Astrocyte (in vitro differentiated cells and primary cell): ENCODE data around the gene TET2. TPM values are rescaled to one million over a fixed set of nuclear protein-coding genes. Genes with fewer than 3 reads are reported as not detected.

Experiments
- DNase-seq: peaks from one replicate; pipeline ENCODE4 v3.0.0-alpha.2; 2010; ENCODE audit warnings: low read depth
- FAIRE-seq: peaks from 2 replicates; lab custom pipeline; 2011; peaks lifted over from hg19 to GRCh38; lab: Jason Lieb, UNC
- H2AFZ ChIP-seq: 2 replicates; pipeline ENCODE4 v1.6.0; 2012; ENCODE audit warnings: low read depth, low read length, inconsistent platforms
- H3K27ac ChIP-seq: 2 replicates; pipeline ENCODE4 v1.5.1; 2011; ENCODE audit warnings: low read depth, low read length, inconsistent platforms
- H3K27me3 ChIP-seq: 2 replicates; pipeline ENCODE4 v1.6.0; 2011; ENCODE audit warnings: low read length, inconsistent platforms; ENCODE audit not compliant: insufficient read depth
- H3K36me3 ChIP-seq: 2 replicates; pipeline ENCODE4 v1.5.1; 2011; ENCODE audit warnings: low read length, inconsistent platforms; ENCODE audit not compliant: insufficient read depth
- H3K4me1 ChIP-seq: 2 replicates; pipeline ENCODE4 v1.5.1; 2011; ENCODE audit warnings: low read length, inconsistent platforms; ENCODE audit not compliant: insufficient read depth
- H3K4me2 ChIP-seq: 2 replicates; pipeline ENCODE4 v1.6.0; 2012; ENCODE audit warnings: low read length, inconsistent platforms
- H3K4me3 ChIP-seq: 2 replicates; pipeline ENCODE4 v1.5.1; 2011; ENCODE audit warnings: low read depth, mild to moderate bottlenecking, low read length, inconsistent platforms; ENCODE audit not compliant: insufficient read depth
- H3K79me2 ChIP-seq: 2 replicates; pipeline ENCODE4 v1.6.0; 2012; ENCODE audit warnings: mild to moderate bottlenecking, low read length, inconsistent platforms; ENCODE audit not compliant: insufficient read depth
- H3K9ac ChIP-seq: 2 replicates; pipeline ENCODE4 v1.6.0; 2012; ENCODE audit warnings: mild to moderate bottlenecking, low read length, inconsistent platforms
- H3K9me3 ChIP-seq: 2 replicates; pipeline ENCODE4 v1.5.1; 2012; ENCODE audit warnings: low read depth, mild to moderate bottlenecking, low read length, inconsistent platforms; ENCODE audit not compliant: insufficient read depth
- H4K20me1 ChIP-seq: 2 replicates; pipeline ENCODE4 v1.6.0; 2012; ENCODE audit warnings: low read length, inconsistent platforms; ENCODE audit not compliant: insufficient read depth
- H3K27ac Mint-ChIP-seq: one replicate; pipeline ENCODE4 v1.8.0; 2021; ENCODE audit warnings: mild to moderate bottlenecking, mixed read lengths; ENCODE audit not compliant: unreplicated experiment
- H3K27me3 Mint-ChIP-seq: one replicate; pipeline ENCODE4 v1.8.0; 2021; ENCODE audit warnings: low read depth, mixed read lengths; ENCODE audit not compliant: unreplicated experiment
- H3K36me3 Mint-ChIP-seq: one replicate; pipeline ENCODE4 v1.8.0; 2021; ENCODE audit warnings: low read depth, mixed read lengths; ENCODE audit not compliant: unreplicated experiment
- H3K4me1 Mint-ChIP-seq: one replicate; pipeline ENCODE4 v1.8.0; 2021; ENCODE audit warnings: low read depth, mixed read lengths; ENCODE audit not compliant: unreplicated experiment
- H3K4me3 Mint-ChIP-seq: one replicate; pipeline ENCODE4 v1.8.0; 2021; ENCODE audit warnings: mild to moderate bottlenecking, moderate library complexity, mixed read lengths; ENCODE audit not compliant: unreplicated experiment
- H3K9me3 Mint-ChIP-seq: one replicate; pipeline ENCODE4 v1.8.0; 2021; ENCODE audit warnings: mild to moderate bottlenecking, mixed read lengths; ENCODE audit not compliant: unreplicated experiment
- CTCF ChIP-seq: IDR thresholded peaks from 2 replicates; pipeline ENCODE4 v1.5.1; 2011; ENCODE audit warnings: low read depth, mild to moderate bottlenecking, inconsistent platforms, low read length, moderate library complexity; ENCODE audit not compliant: insufficient read depth
- EZH2 ChIP-seq: IDR thresholded peaks from 2 replicates; pipeline ENCODE4 v1.6.1; 2012; ENCODE audit warnings: mild to moderate bottlenecking, low read length, inconsistent platforms; ENCODE audit not compliant: insufficient read depth
- total RNA-seq: library from RNA; stranded (reverse); gene quantifications from 2 replicates; pipeline ENCODE4 v1.2.1, GENCODE V29; 2021

Gene TET2
- total RNA-seq, 1 donor from 2014 or later = 15.7 TPM

- no peak overlapping the region for H3K4me3 Mint-ChIP-seq
- H3K4me1 Mint-ChIP-seq = no peaks in the 10 kb centered on the region
- H3K36me3 Mint-ChIP-seq = peaks cover 11% of the 10 kb centered on the region
- Histone ChIP-seq H3K4me2 (no peak overlapping the region), H3K9me3 (no peaks in the 10 kb centered on the region), H3K79me2 (no peaks in the 10 kb centered on the region), H4K20me1 (no peaks in the 10 kb centered on the region), H3K27me3 (no peaks in the 10 kb centered on the region), H3K9ac (no peak overlapping the region), H2AFZ (no peak overlapping the region), H3K4me3 (no peak overlapping the region), H3K4me1 (no peaks in the 10 kb centered on the region), H3K36me3 (peaks cover 6% of the 10 kb centered on the region), H3K27ac (no peak overlapping the region)
- no peaks in the 10 kb centered on the region for H3K27me3 Mint-ChIP-seq
- DNase-seq = no peak
- H3K27ac Mint-ChIP-seq = no peak overlapping the region
- no peaks in the 10 kb centered on the region for H3K9me3 Mint-ChIP-seq
- FAIRE-seq = no peak
- TF ChIP-seq CTCF (no peak), EZH2 (no peak)
Observed at GRCh38 chr4:105265689-105266088, 119.0 kb downstream of the TET2 start.

- Mint-ChIP-seq H3K4me1 (no peaks in the 10 kb centered on the region), H3K36me3 (peaks cover 16% of the 10 kb centered on the region), H3K27ac (no peak overlapping the region), H3K27me3 (no peaks in the 10 kb centered on the region), H3K4me3 (no peak overlapping the region), H3K9me3 (no peaks in the 10 kb centered on the region)
- no peak overlapping the region for H3K27ac ChIP-seq
- no peaks in the 10 kb centered on the region for H3K9me3 ChIP-seq
- H3K36me3 ChIP-seq = peaks cover 15% of the 10 kb centered on the region
- no peaks in the 10 kb centered on the region for H3K27me3 ChIP-seq
- no peak overlapping the region for H2AFZ ChIP-seq
- no peak for TF ChIP-seq CTCF
- TF ChIP-seq EZH2 = no peak
- H3K4me1 ChIP-seq = no peaks in the 10 kb centered on the region
- no peak overlapping the region for H3K9ac ChIP-seq
- FAIRE-seq (no peak), DNase-seq (no peak)
- H3K4me3 ChIP-seq = no peak overlapping the region
- H4K20me1 ChIP-seq = no peaks in the 10 kb centered on the region
- H3K4me2 ChIP-seq = no peak overlapping the region
- H3K79me2 ChIP-seq = no peaks in the 10 kb centered on the region
Observed at GRCh38 chr4:105267280-105267679, 120.6 kb downstream of the TET2 start.

DNA sequence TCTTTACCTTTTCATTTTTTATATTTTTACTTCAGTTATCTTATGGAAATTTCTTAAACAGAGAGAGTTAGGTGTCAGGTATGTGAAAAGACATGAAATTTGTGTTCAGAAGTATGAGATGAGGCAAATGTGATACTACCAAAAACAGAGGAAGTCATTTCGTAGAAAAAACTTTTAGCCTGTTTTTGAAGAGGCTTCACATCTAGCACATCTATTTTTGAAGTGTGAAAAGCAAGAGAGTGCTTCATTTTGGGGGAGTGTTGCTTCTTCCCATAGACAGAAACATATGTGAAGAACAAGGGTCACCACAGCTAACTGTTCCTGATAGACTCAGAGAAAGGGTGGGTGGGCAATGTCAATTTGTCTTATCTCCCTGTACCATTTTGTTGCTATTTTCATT lies 125.3 kb downstream of the TET2 start:
- no peak overlapping the region for H3K27ac Mint-ChIP-seq
- no peak overlapping the region for H3K27ac ChIP-seq
- no peaks in the 10 kb centered on the region for H3K4me1 ChIP-seq
- no peaks in the 10 kb centered on the region for H4K20me1 ChIP-seq
- TF ChIP-seq CTCF (no peak), EZH2 (no peak)
- H3K4me3 ChIP-seq = no peak overlapping the region
- H3K4me1 Mint-ChIP-seq = no peaks in the 10 kb centered on the region
- no peaks in the 10 kb centered on the region for H3K27me3 ChIP-seq
- H3K4me3 Mint-ChIP-seq = no peak overlapping the region
- DNase-seq (no peak), FAIRE-seq (no peak)
- no peak overlapping the region for H3K4me2 ChIP-seq
- no peaks in the 10 kb centered on the region for H3K9me3 Mint-ChIP-seq
- peaks cover 32% of the 10 kb centered on the region for H3K36me3 Mint-ChIP-seq
- no peaks in the 10 kb centered on the region for H3K27me3 Mint-ChIP-seq
- H3K36me3 ChIP-seq = peaks cover 33% of the 10 kb centered on the region
- no peaks in the 10 kb centered on the region for H3K9me3 ChIP-seq
- H3K79me2 ChIP-seq = no peaks in the 10 kb centered on the region
- H3K9ac ChIP-seq = no peak overlapping the region
- H2AFZ ChIP-seq = no peak overlapping the region
